Ovary (tissue), 9 donors: ENCODE measurements around the gene APOD. TPM values are rescaled to one million over a fixed set of nuclear protein-coding genes. Genes with fewer than 3 reads are reported as not detected.

Source experiments
- DNase-seq, 5 donors: peaks; one replicate each; pipeline ENCODE4 v3.0.0-alpha.2; 2019 to 2020
- H3K27ac ChIP-seq, 2 donors: fragments of 200-600 bp; one replicate each; pipeline versions ENCODE4 v1.5.1 to v1.8.0; 2019 to 2022
- H3K27me3 ChIP-seq: fragments of 200-600 bp; one replicate; pipeline ENCODE4 v1.8.0; 2022
- H3K36me3 ChIP-seq: fragments of 200-600 bp; sonication (generic); one replicate; pipeline ENCODE4 v1.5.1; 2019
- H3K4me1 ChIP-seq: one replicate; pipeline ENCODE4 v1.8.1; 2013; ENCODE audit warnings: mild to moderate bottlenecking, moderate library complexity; ENCODE audit not compliant: insufficient read depth
- H3K4me3 ChIP-seq: fragments of 200-600 bp; sonication (generic); one replicate; pipeline ENCODE4 v1.5.1; 2017
- H3K9me3 ChIP-seq, 2 donors: fragments of 200-600 bp in 1 of 2; sonication (generic) in 1 of 2; one replicate each; pipeline versions ENCODE4 v1.5.1 to v1.8.1; 2013 to 2019; ENCODE audit warnings: mild to moderate bottlenecking in 1 of 2, moderate library complexity in 1 of 2
- EP300 ChIP-seq: sonication (generic); formaldehyde crosslinking; IDR thresholded peaks from one replicate; pipeline ENCODE4 v1.6.1; 2017; ENCODE audit warnings: antibody characterized with exemption
- POLR2A ChIP-seq: fragments of 450-650 bp; IDR thresholded peaks from one replicate; pipeline ENCODE4 v1.6.1; 2017; ENCODE audit warnings: antibody characterized with exemption, mild to moderate bottlenecking, moderate library complexity
- WGBS, 3 donors: extraction: QIAGEN DNeasy Blood & Tissue Kit in 1 of 3; methylation state at CpG; one replicate each; pipeline versions ENCODE4 v1.1.5 to v1.1.7; 2013 to 2017; 5-methylcytosine and 5-hydroxymethylcytosine counted together
- intact Hi-C, 4 donors: fragments of 100-400 bp; cut with DNase I; formaldehyde crosslinking; loops; one replicate each; pipeline versions ENCODE4 v1.11.0 to v1.15.1; 2022 to 2023
- polyA plus RNA-seq, 2 donors: library from polyadenylated mRNA; stranded (reverse); fragments of 200-250 nt in 1 of 2; fragments of 350-450 nt in 1 of 2; fragmentation: Illumina TruSeq in 1 of 2; extraction: RNeasy Lipid Tissue Mini Kit (QIAGEN cat#74804) in 1 of 2; gene quantifications; one replicate each; pipeline ENCODE4 v1.2.3, GENCODE V29; 2013 to 2014
- total RNA-seq, 7 donors: library from RNA; depleted of rRNA in 2 of 7; stranded (reverse); fragments of >200 nt in 2 of 7; fragmentation: NEBNext Ultra II Directional in 3 of 7; extraction: Animal tissue kit (Norgen Biotek cat#: 25700) in 3 of 7; gene quantifications; one replicate each; pipeline versions ENCODE4 v1.1.0 to v1.2.4, GENCODE V29; 2016 to 2023
- TF ChIP-seq, protein P1 (sequence below), 3 donors: fragments of 450-650 bp in 2 of 3; fragments of 200-600 bp in 1 of 3; IDR thresholded peaks; one replicate each; pipeline versions ENCODE4 v1.5.1 to v1.8.0; 2016 to 2022; ENCODE audit warnings: antibody characterized with exemption in 3 of 3, mild to moderate bottlenecking in 1 of 3
- donor health status: DM: no; HTN: no; CAD: no; lungs with moderate emphysema.
- donor health status: DM: no; HTN: no; CAD: no.
- donor health status: Bipolar disorder and iron deficiency.
- donor health status: DM: yes; HTN: yes; CAD: no.
- donor health status: DM: no; HTN: no; CAD: no.
- donor health status: DM: yes; HTN: yes; CAD: no.

Gene APOD
- total and polyA plus RNA-seq, 9 donors: 38.0 to 748 (median 101) TPM

DNA sequence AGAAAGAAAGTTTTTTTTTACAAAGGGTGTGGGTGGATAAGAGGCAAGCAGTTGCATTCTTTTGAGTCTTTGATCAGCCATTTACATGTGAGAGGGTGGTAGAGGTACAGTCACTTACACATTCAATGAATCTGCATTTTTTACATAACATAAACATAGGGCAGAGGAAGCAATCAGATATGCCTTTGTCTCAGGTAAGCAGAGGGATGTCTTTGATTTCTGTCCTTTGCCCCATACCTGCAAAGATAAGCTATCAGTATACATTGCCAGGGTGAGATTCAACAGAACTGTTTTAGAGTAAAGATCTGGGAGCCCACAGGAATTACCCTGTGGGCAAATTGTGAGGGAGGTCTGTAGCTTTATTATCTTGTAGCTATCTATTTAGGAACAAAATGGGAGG is 35.2 kb downstream of the APOD start:
- Histone ChIP-seq H3K4me1 (peaks cover 5% of the 10 kb centered on the region), H3K27me3 (no peaks in the 10 kb centered on the region), H3K9me3 (no peaks in the 10 kb centered on the region), H3K36me3 (no peaks in the 10 kb centered on the region), H3K27ac (no peak overlapping the region), H3K4me3 (no peak overlapping the region)
- TF ChIP-seq, protein P1, sequence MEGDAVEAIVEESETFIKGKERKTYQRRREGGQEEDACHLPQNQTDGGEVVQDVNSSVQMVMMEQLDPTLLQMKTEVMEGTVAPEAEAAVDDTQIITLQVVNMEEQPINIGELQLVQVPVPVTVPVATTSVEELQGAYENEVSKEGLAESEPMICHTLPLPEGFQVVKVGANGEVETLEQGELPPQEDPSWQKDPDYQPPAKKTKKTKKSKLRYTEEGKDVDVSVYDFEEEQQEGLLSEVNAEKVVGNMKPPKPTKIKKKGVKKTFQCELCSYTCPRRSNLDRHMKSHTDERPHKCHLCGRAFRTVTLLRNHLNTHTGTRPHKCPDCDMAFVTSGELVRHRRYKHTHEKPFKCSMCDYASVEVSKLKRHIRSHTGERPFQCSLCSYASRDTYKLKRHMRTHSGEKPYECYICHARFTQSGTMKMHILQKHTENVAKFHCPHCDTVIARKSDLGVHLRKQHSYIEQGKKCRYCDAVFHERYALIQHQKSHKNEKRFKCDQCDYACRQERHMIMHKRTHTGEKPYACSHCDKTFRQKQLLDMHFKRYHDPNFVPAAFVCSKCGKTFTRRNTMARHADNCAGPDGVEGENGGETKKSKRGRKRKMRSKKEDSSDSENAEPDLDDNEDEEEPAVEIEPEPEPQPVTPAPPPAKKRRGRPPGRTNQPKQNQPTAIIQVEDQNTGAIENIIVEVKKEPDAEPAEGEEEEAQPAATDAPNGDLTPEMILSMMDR (IDR thresholded peaks at IDR 0.05): no peak
- no peak for TF ChIP-seq POLR2A
- no peak for TF ChIP-seq EP300
- intact Hi-C loops: no loop called here
- no peak for DNase-seq

DNA sequence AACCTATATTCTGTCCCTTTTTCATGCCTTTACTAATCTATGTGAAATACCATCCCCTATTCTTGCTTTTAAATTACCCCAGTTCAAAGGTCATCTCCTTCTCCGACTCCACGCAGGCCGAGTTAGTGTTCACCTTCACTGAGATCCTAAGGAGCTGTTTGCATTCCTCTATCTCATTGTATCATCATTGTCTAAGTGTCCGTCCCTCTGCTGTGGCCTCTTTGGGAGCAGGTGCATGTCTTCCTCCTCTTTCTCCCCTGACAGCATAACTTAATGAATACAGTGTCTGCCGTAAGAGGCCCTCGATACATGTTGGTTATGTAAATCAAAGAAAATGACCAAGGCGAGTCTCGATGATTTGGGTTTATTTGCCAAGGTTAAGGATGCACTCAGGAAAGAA is 35.7 kb downstream of the APOD start:
- DNase-seq: no peak
- H3K4me3 ChIP-seq: no peak overlapping the region
- no peaks in the 10 kb centered on the region for H3K9me3 ChIP-seq
- H3K36me3 ChIP-seq: no peaks in the 10 kb centered on the region
- 86 to 89% (median 87%) methylated on average over 8 of the region's 8 CpGs for WGBS, 3 donors
- no peaks in the 10 kb centered on the region for H3K27me3 ChIP-seq
- no peak overlapping the region for H3K27ac ChIP-seq
- TF ChIP-seq, protein P1 (IDR thresholded peaks at IDR 0.05): no peak
- no peak for TF ChIP-seq EP300
- no peak for TF ChIP-seq POLR2A
- peaks cover 5% of the 10 kb centered on the region for H3K4me1 ChIP-seq
- intact Hi-C loops: no loop called here

DNA sequence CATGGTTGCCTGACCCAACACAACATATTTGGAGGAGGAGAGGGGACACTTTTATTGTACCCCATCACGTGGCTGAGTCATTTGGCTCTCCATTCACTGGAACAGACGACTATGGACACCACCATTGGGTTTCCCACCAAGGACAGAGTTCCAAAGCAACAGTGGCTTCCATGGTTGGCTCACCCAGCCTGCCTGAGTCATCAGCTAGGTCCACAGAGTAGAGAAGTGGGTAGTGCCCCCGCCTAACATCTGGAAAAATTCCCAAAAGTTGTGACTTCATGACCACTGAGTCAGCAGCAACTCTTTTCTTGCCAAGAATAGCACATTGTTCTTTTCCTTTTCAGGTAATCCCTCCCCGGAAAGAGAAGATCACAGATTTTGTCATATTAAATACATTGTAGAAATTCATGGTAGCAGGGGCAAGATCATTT is 37.6 kb downstream of the APOD start:
- Histone ChIP-seq H3K27me3 (no peaks in the 10 kb centered on the region), H3K4me1 (peaks cover 7% of the 10 kb centered on the region), H3K27ac (peak overlapping the region in 1 of 2 donors; percentile 29), H3K9me3 (no peaks in the 10 kb centered on the region), H3K4me3 (no peak overlapping the region), H3K36me3 (no peaks in the 10 kb centered on the region)
- intact Hi-C loops: no loop called here
- TF ChIP-seq POLR2A (no peak), EP300 (no peak)
- TF ChIP-seq, protein P1 (IDR thresholded peaks at IDR 0.05): no peak
- WGBS, 3 donors: 18 to 33% (median 19%) methylated on average over 4 of the region's 4 CpGs
- DNase-seq: peak in 4 of 5 donors; percentile 46 to 67 (median 61)

DNA sequence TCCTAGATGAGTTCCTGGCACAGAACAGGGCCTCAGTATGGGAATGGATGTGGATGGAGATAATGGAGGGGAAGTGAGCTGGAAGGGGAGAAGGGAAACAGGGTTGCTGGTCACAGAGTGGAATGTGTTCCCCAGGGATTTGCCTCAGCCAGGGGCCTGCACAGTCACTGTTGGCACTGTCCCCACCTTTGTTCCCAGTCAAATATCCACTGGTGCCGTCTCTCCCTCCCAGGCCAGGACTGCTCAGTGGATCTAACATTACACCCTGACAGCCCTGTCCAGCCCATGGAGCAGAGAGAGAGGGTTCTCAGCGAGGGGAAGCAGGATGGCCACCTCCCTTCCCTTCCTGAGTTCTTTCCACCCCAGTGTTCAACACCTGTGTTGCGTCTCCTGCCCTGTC is 39.1 kb downstream of the APOD start:
- TF ChIP-seq EP300: no peak
- TF ChIP-seq, protein P1 (IDR thresholded peaks at IDR 0.05): no peak
- no peak for TF ChIP-seq POLR2A
- Histone ChIP-seq H3K36me3 (no peaks in the 10 kb centered on the region), H3K4me3 (no peak overlapping the region), H3K27me3 (no peaks in the 10 kb centered on the region), H3K27ac (no peak overlapping the region), H3K4me1 (peaks cover 10% of the 10 kb centered on the region), H3K9me3 (no peaks in the 10 kb centered on the region)
- DNase-seq: peak in 3 of 5 donors; percentile 41 to 51 (median 42)
- intact Hi-C loops: no loop called here
- 74 to 85% (median 85%) methylated on average over 3 of the region's 3 CpGs for WGBS, 3 donors

DNA sequence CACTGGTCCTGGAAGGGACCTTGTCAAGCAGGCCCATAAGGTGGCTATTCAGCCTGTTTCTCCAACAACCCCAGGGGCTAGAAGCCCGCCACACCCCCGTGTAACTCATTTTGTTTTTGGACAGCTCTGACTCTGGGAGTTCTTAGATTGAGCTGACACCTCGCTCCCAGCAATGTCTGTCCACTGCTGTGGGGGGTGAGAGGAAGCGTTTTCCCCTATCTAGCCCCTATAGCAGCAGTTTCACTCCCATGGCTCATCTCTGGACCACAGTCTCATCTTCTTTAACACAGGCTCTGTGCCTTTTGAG is 39.6 kb downstream of the APOD start:
- intact Hi-C loops: no loop called here
- 80 to 88% (median 83%) methylated on average over 4 of the region's 4 CpGs for WGBS, 3 donors
- peaks cover 13% of the 10 kb centered on the region for H3K4me1 ChIP-seq
- H3K27me3 ChIP-seq: no peaks in the 10 kb centered on the region
- no peak overlapping the region for H3K27ac ChIP-seq
- H3K9me3 ChIP-seq: no peaks in the 10 kb centered on the region
- TF ChIP-seq POLR2A (no peak), EP300 (no peak)
- TF ChIP-seq, protein P1 (IDR thresholded peaks at IDR 0.05): no peak
- DNase-seq: no peak
- no peak overlapping the region for H3K4me3 ChIP-seq
- H3K36me3 ChIP-seq: no peaks in the 10 kb centered on the region
